KG1 (cell line): ENCODE measurements around the gene TRIM3.

Experiments used
- DNase-seq: peaks from one replicate; lab custom pipeline; 2025; lab: John Stamatoyannopoulos, UW

TRIM3 gene

GRCh38 chr11:6437993-6438392 lies 35.7 kb downstream of the TRIM3 start:
- no peak for DNase-seq

- DNase-seq: no peak
These were observed 36.3 kb downstream of the TRIM3 start for GRCh38 chr11:6437423-6437822.

GRCh38 chr11:6433998-6434660 lies 39.6 kb downstream of the TRIM3 start:
- DNase-seq: no peak

GRCh38 chr11:6431861-6432260 lies 41.9 kb downstream of the TRIM3 start:
- no peak for DNase-seq

- DNase-seq: no peak
These were observed 46.2 kb downstream of the TRIM3 start for GRCh38 chr11:6427516-6427915.

- DNase-seq: no peak
These were observed 53.1 kb downstream of the TRIM3 start for GRCh38 chr11:6420677-6421076.

GRCh38 chr11:6419009-6419631 lies 54.6 kb downstream of the TRIM3 start, which contains the start of gene APBB1:
APBB1 (minus strand) TSS chr11:6419094; CDS start chr11:6411347, 7,747 bp downstream.
- peak; percentile 17 for DNase-seq

- DNase-seq: no peak
These were observed 55.2 kb downstream of the TRIM3 start for GRCh38 chr11:6418557-6419008.

GRCh38 chr11:6417907-6418556 lies 55.7 kb downstream of the TRIM3 start:
- no peak for DNase-seq

GRCh38 chr11:6415797-6416196 lies 57.9 kb downstream of the TRIM3 start:
- no peak for DNase-seq

DNA sequence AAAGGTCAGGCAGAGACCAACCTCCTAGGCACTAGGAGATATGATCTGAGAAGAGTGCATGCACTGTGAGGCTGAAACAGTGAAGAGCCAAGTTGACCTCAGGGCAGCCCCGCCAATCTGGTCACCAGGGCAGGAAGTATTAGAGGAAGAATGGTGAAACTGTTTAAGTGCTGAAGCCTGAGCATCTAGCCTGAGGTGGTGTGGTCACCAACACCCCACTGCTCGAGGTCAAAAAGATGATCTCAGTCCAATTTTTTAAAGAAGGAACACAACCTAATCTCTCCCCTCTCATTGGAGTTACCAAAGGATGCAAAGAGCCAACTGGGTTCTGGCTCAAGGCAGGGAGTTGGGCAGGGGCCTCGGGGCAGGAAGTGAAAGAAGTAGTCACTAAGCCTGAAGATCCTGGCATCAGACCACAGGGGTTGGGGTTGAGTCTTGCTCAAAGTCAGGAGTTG lies 58.8 kb downstream of the TRIM3 start:
- DNase-seq: no peak

DNA sequence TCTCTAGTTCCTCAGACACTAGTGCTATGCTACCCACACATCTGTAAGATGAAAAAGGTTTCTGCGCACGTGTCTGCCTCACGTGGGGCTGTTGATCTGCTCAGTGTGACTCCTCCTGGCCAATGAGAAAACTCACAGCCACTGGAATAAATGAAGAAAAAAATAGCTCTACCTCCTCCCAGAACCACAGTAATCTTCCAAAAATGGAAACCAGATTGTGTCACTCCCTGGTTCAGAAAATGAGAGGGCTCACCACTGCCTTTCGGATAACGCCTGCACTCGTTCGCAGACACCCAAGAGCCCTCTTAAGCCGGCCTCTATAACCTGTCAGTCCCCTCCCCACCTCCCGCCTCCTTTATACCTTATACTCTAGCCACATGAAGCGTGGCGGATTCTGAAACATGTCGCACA lies 59.9 kb downstream of the TRIM3 start:
- no peak for DNase-seq

DNA sequence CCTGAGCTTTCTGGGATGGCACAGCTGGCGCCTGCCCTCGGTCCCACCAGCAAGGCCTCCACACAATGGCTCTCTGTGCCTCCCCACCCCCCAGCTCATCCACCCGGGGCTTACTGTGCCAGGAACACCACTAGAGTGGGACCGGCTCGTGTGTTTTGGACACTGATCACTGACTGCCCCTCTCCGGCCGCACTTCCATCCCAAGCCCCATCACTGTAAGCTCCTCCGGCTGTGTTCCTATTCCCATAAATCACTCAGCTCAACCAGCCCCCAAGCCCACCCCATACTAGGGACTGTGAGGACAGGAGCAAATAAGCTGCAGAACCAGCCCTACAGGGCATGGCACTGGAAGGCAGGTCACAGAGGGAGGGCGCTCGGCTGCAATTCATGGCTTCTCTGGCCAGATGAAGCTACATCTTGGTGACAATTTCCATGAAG lies 62.1 kb downstream of the TRIM3 start:
- no peak for DNase-seq

- DNase-seq: no peak
These were observed 62.9 kb downstream of the TRIM3 start for GRCh38 chr11:6410695-6411430.

DNA sequence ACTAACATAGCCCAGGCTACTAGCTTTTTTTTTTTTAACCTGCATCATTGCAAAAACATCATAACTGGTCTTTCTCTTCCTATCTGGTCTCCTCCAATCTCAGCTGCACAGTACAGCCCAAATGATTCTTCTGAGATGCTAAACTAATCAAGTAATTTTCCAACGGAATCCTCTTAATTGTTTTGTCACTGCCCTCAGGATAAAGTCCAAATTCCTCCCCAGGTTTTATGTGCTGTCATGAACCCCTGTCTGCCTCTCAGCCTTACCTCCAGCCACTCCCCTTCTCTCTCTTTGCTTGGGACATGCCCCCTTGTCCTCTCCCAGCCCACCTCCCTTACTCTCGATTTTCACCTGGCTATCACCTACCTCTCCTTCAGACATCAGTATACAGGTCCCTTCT lies 67.4 kb downstream of the TRIM3 start:
- DNase-seq: no peak

DNA sequence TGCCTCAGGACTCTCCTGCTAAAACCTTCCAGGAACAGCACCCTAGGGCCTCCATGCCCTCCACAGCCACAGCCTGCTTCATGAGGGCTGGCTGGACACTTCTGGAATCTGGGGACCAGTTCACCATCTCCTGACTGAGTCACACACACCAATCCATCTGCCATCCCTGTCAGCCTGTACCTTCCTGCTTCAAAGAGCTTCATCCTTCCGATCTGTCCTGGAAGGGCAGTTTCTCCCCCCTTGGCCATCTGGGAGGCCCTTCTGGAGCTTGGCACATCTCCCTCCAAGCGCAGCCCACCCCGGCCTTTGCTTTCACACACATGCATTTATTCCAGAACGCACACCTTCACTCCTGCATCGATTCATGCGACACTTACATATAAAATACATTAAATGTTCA lies 67.9 kb downstream of the TRIM3 start:
- DNase-seq: no peak

DNA sequence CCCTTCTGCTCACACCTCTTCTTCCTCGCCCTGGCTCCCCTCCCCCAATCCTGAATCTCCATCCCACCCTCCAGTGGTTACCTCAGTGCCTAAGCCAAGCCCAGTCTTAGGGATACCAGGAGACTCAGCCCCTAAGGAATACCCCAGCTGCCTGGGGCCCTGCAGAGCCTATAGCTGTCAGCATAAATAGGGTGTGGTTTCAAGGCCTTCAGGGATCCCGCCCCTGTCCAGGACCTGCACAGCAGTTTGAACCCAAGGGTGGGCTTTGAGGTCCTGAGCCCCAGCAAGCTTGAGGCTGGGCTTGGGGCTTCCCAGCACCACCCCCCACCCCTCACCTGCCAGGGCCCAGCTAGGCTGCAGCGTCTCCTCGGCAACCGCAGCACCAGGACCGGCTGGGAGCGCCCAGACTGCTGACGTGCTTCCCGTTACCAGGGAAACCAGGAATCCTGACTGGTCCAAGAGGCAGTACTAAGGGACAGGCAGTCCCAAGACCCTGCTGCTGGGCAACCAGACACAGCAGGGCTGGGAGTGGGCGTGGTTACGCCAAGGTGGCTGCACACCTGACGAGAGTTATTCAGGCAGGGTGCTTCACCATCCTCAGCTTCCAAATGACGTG lies 68.6 kb downstream of the TRIM3 start:
- no peak for DNase-seq

DNA sequence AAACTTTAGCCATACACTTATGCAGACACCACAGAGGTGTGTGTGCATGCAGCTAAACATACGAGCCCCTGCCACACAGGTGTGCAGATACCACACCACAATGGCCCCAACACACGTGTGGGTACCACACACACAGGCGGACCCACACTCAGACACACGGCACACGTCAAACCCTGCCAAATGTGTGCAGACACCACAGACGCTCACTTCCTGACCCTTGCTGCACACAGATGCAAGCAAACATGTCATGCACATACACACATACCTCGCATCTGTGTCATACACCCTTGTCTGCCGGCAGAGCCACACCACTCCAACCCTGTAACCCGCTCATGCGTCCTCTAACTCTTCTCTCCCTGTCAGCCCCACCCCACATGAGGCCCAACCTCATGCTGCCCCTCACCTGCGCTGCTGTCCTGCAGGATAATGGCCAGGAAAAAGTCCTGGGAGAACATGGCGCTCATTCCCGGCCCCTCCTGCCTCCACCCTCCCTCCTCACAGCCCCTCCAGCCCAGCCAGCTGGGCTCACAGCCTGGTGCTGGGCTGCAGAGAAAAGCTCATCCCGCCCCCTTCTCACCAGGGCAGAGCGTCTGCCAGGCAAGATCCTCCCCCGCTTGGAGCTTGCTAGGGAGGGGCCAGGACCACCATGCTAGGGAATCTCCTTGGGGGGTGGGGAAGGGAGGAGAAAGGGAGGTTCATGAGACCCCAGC lies 69.2 kb downstream of the TRIM3 start:
- DNase-seq: no peak

DNA sequence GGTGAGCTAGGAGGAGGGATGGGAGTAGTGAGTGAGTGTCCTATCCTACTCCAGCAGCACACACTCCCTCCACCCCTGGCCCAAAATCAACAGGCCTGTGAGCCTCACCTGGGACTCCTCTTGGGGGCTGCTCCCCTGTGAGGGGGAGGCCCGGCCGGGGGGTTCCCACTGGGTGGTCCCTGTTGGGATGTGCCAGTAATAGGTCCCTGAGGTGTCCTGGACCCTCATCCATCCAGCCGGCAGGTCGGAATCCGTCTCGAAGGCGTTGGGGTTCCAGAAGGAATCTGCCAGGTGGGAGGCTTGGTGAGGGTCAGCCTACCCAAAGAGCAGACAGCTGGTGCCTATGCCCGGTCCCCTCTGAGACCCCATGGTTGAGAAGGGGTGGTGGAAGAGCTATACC lies 70.2 kb downstream of the TRIM3 start:
- no peak for DNase-seq

GRCh38 chr11:6402561-6402981 lies 71.2 kb downstream of the TRIM3 start:
- peak; percentile 76 for DNase-seq

DNA sequence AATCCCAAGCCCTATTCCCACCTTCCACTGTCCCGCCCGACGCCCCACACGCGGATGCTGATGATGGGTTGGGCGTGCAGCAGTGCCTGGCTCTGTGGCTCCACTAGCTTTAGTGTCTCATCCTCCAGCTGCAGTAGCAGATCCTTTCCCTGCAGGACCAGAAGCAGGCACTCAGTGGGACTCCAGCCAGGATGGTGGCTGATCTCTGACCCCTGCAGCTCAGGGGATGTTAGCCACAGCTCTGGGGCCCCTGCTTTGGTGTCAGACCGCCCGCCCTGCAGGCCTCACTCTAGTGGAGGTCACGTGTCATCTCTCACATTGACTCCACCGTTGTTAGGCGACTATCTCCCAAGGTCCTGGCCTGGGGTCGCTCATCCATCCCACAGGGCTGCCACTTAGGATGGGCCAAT lies 71.7 kb downstream of the TRIM3 start:
- DNase-seq: no peak
